Mesothelial cell of epicardium (in vitro differentiated cells): ENCODE measurements around the gene DMGDH. TPM values are rescaled to one million over a fixed set of nuclear protein-coding genes. Genes with fewer than 3 reads are reported as not detected.

Source experiments
- DNase-seq, 2 experiments: peaks; one replicate each; pipeline ENCODE4 v3.0.0; 2021; ENCODE audit warnings: low spot score in 2 of 2; ENCODE audit not compliant: unreplicated experiment in 2 of 2
- H3K27ac Mint-ChIP-seq: 2 replicates; pipeline ENCODE4 v1.8.0; 2021; ENCODE audit warnings: mixed read lengths
- H3K27me3 Mint-ChIP-seq: 2 replicates; pipeline ENCODE4 v1.8.0; 2021; ENCODE audit warnings: low read depth, mixed read lengths
- H3K36me3 Mint-ChIP-seq: 2 replicates; pipeline ENCODE4 v1.8.0; 2021; ENCODE audit warnings: mixed read lengths
- H3K4me1 Mint-ChIP-seq: 2 replicates; pipeline ENCODE4 v1.8.0; 2021; ENCODE audit warnings: mixed read lengths
- H3K4me3 Mint-ChIP-seq: 2 replicates; pipeline ENCODE4 v1.8.0; 2021; ENCODE audit warnings: mild to moderate bottlenecking, moderate library complexity, mixed read lengths
- H3K9me3 Mint-ChIP-seq: 2 replicates; pipeline ENCODE4 v1.8.0; 2021; ENCODE audit warnings: mixed read lengths
- CTCF ChIP-seq: fragments of 200-600 bp; sonication (generic); IDR thresholded peaks from one replicate; pipeline ENCODE4 v1.5.0; 2021; ENCODE audit warnings: antibody characterized with exemption; ENCODE audit not compliant: unreplicated experiment
- total RNA-seq: library from RNA; stranded (reverse); gene quantifications from 3 replicates; pipeline ENCODE4 v1.2.1, GENCODE V29; 2021

Gene DMGDH
- total RNA-seq, 1 donor from 2014 or later: 1.2 TPM

GRCh38 chr5:79002374-79002773, 67.1 kb downstream of the DMGDH start:
- Mint-ChIP-seq H3K4me3 (no peak overlapping the region), H3K36me3 (no peaks in the 10 kb centered on the region), H3K27ac (no peak overlapping the region), H3K9me3 (no peaks in the 10 kb centered on the region), H3K27me3 (no peaks in the 10 kb centered on the region), H3K4me1 (peaks cover 6% of the 10 kb centered on the region)
- no peak for DNase-seq
- TF ChIP-seq CTCF: no peak

GRCh38 chr5:79001471-79001870, 68.0 kb downstream of the DMGDH start:
- no peaks in the 10 kb centered on the region for H3K9me3 Mint-ChIP-seq
- no peaks in the 10 kb centered on the region for H3K27me3 Mint-ChIP-seq
- H3K4me1 Mint-ChIP-seq: peaks cover 6% of the 10 kb centered on the region
- H3K4me3 Mint-ChIP-seq: no peak overlapping the region
- H3K27ac Mint-ChIP-seq: no peak overlapping the region
- no peaks in the 10 kb centered on the region for H3K36me3 Mint-ChIP-seq
- TF ChIP-seq CTCF: no peak
- no peak for DNase-seq

GRCh38 chr5:78997090-78997489, 72.4 kb downstream of the DMGDH start:
- Mint-ChIP-seq H3K27me3 (no peaks in the 10 kb centered on the region), H3K4me3 (no peak overlapping the region), H3K9me3 (peaks cover 7% of the 10 kb centered on the region), H3K36me3 (no peaks in the 10 kb centered on the region), H3K4me1 (peaks cover 10% of the 10 kb centered on the region), H3K27ac (no peak overlapping the region)
- no peak for DNase-seq
- no peak for TF ChIP-seq CTCF

- peaks cover 7% of the 10 kb centered on the region for H3K9me3 Mint-ChIP-seq
- peaks cover 8% of the 10 kb centered on the region for H3K4me1 Mint-ChIP-seq
- H3K27me3 Mint-ChIP-seq: no peaks in the 10 kb centered on the region
- TF ChIP-seq CTCF: no peak
- H3K4me3 Mint-ChIP-seq: no peak overlapping the region
- H3K36me3 Mint-ChIP-seq: no peaks in the 10 kb centered on the region
- DNase-seq: no peak
- H3K27ac Mint-ChIP-seq: no peak overlapping the region
Measured at GRCh38 chr5:78995521-78996007, 73.9 kb downstream of the DMGDH start.

DNA sequence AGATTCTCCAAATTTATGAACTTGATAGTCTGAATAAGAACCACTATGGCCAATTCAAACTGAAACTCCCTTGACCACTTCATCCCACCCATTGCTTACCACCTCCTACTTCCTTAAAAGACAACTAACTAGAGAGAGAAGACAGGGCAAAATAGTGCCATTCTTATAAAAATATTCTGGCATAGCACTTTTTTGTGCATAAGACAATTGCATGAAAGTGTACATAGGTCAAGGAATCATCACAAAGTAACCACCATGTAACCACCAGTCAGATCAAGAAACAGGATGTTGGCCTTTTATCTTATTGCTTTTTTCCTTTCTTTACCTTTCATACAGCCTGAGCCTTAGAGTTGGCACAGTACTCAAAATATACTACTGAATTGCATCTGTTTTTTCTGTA, 76.3 kb downstream of the DMGDH start:
- no peak for TF ChIP-seq CTCF
- no peak for DNase-seq
- H3K27ac Mint-ChIP-seq: no peak overlapping the region
- H3K27me3 Mint-ChIP-seq: no peaks in the 10 kb centered on the region
- peaks cover 8% of the 10 kb centered on the region for H3K4me1 Mint-ChIP-seq
- H3K4me3 Mint-ChIP-seq: no peak overlapping the region
- no peaks in the 10 kb centered on the region for H3K36me3 Mint-ChIP-seq
- peaks cover 7% of the 10 kb centered on the region for H3K9me3 Mint-ChIP-seq

DNA sequence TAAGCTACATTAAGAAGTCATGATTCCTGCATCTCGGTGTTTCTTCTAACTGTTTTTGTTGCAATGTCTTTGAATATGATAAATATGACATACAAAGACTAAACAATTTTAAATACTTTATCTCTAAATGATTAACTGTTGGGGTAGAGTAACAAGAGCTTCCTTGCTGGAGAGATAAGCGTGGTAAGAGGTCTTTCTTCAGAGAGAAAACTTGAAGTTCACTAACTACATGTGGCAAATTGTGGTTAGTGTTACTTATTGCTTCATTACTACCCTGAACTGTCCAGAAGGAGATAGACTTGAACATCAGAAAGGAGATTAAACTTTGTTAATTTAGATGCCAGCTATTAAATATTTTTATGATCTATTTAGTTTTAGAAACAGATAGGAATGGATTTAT, 77.3 kb downstream of the DMGDH start:
- no peak overlapping the region for H3K27ac Mint-ChIP-seq
- no peaks in the 10 kb centered on the region for H3K27me3 Mint-ChIP-seq
- no peak overlapping the region for H3K4me3 Mint-ChIP-seq
- TF ChIP-seq CTCF: no peak
- peaks cover 8% of the 10 kb centered on the region for H3K4me1 Mint-ChIP-seq
- peaks cover 7% of the 10 kb centered on the region for H3K9me3 Mint-ChIP-seq
- H3K36me3 Mint-ChIP-seq: no peaks in the 10 kb centered on the region
- DNase-seq: no peak
